GM18861 (cell line): Measurements from ENCODE around the gene ZNF526.

ENCODE experiments used
- ATAC-seq: cut with Tn5 transposase; IDR thresholded peaks from one replicate; pipeline ENCODE4 v1.9.1; 2021; ENCODE audit not compliant: unreplicated experiment

ZNF526 gene

DNA sequence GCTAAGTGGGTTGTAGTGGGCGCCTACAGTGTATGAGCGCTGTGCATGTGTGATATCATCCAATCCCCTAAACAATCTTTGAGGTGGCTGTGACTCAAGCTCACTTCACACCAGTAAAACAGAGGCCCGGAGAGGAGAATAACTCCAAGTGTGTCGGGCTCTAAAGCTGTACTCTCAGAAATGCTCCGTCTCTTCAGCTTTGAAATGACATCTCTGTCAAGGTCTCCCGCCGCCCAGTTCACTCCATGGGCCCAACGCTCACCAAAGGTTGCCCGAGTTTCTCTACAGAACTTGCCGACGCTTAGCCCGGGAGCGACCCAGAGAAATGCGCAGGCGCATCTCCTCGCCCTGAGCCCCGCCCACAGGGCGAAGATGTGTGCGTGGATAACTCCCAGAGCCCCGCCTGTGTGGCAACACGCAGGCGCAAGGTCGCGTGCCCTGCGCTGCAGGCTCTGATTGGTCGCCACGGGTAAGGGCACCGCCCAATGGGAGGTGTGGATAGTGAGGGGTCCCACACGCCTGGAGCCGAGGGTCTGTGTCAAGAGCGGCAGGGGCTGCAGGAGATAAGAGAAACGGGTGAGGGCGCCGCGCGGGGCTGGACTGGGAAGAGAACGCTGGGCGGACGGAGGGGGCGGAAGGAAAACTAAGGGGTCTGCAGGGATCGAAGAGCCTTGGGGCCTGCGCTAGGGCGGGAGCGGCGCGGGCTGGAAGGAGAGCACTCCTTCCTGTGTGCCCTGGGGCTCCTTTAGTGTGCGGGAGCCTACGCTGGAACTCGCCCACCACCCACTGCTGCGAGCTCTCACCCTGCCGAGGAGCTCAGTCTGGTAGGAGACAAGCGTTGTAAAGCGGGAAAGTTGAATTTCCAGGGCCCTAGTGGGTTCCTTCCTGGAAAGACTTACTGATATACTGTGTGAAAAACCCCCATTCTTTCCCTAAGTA lies at the start of gene ZNF526:
ZNF526 (plus strand) TSS at position 501 of the 939 bp plus-strand sequence. CDS start 4,092 bp downstream, outside the sequence.
- ATAC-seq, result peak; percentile 79

- ATAC-seq, result no peak
Observed at GRCh38 chr19:42170715-42171114, 49.4 kb upstream of the ZNF526 start.

- no peak for ATAC-seq
Observed at GRCh38 chr19:42172261-42172660, 47.9 kb upstream of the ZNF526 start.

GRCh38 chr19:42173695-42174094 lies 46.4 kb upstream of the ZNF526 start:
- ATAC-seq, result no peak

DNA sequence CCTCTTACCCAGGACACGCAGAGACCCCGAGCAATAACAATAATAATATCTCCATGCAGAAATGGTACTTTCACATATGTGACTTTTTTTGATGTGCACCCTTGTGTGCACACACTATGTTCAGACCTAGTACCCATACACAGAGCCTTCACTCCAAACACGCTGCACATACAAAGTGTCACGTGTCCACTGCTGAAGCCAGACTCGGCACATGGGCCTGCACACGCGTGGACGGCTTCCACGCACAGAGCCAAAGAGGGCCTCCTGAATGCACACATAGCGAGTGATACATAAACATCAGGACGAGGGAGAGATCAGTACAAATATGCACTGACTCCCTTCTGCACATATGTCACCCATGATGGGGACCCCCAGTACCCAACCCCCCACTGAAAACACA lies 45.9 kb upstream of the ZNF526 start:
- ATAC-seq, result no peak

GRCh38 chr19:42174958-42175734 lies 45.0 kb upstream of the ZNF526 start:
- no peak for ATAC-seq

GRCh38 chr19:42175952-42176648 lies 44.0 kb upstream of the ZNF526 start:
- no peak for ATAC-seq

DNA sequence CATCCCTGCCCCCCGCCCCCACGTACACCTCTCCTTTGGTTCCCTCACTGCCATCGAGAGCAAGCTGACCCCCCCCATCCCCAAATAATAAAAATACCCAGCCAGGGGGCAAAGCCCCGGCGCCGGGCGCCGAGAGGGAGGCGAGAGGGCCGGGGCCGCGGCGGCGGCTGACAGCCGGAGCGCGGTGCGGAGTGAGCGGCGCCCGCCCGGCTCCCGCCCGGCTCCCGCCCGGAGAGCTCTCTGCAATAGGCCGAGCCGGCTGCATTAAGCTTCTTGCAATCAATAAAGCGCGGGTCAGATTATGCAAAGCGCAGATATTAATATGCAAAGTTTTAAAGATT lies 43.5 kb upstream of the ZNF526 start:
- ATAC-seq, result no peak

DNA sequence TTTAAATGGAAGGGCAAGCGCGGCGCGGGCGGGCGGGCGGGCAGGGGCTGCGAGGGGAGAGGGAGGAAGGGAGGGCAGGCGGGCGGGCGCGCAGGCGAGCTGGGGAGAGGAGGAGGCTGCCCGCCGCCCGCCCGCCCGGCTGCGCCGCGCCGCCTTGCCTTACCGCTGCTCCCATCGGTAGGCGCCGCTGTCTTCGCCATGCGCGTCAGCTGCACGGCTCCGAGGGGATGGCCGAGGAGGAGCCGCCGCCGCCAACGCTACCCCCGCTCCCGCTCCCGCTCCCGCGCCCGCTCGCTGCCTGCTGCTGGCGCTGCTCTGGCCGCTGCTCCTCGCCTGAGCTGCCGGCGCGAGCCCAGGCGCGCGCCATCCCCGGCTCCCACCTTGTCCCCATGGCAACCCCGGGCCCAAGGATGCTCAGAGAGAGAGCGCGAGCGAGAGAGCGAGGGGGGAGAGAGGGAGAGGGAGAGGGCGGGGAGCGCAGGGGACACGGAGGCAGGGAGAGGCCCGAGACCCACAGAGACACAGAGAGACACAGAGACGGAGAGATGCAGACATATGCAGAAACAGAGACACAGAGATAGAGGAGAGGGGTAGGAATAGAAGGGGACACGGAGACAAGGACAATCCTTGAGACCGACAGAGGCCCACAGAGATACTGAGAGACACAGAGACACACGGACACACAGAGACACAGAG lies 43.0 kb upstream of the ZNF526 start:
- no peak for ATAC-seq

- no peak for ATAC-seq
Observed at GRCh38 chr19:42177686-42178019, 42.5 kb upstream of the ZNF526 start.

DNA sequence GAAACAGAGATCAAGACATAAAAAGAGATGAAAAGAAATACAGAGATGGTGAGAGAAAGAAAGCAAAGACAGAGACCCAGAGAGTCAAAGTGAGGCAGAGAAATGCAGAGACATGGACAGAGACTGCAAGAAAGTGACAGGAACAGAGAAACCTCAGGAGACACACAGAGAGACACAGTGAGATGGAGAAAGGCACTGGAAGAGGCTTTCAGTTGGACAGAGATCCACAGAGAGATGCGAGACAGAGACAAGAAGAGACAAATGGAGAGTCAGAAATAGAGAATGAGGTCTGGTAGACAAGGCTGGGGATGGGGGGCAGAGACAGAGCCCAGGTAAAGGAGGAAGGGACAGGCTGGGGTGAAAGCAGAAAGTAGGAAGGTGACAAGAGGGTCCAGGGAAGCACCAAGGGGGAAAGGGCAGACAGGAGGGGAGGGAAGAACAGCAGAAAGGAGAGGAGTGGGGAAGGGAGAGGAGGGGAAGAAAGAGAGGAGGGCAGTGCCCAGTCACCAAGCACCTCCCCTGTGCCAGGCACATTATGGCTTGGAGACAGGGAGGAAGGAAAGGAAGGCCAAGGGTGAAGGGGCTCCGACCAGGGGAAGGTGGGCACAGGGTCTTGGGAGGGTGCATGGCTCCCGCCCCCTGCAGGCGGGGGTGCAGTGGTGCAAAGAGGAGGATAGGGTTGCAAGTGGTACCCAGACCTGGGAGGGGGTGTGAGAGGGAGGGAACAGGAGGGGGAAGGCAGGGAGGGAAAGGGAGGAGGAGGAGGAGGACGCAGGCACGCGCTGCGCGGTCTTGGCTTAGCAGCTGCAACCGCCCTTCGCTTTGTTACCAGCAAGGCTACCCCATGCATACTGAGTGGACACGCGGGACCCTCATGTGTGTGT lies 41.1 kb upstream of the ZNF526 start:
- ATAC-seq, result no peak

DNA sequence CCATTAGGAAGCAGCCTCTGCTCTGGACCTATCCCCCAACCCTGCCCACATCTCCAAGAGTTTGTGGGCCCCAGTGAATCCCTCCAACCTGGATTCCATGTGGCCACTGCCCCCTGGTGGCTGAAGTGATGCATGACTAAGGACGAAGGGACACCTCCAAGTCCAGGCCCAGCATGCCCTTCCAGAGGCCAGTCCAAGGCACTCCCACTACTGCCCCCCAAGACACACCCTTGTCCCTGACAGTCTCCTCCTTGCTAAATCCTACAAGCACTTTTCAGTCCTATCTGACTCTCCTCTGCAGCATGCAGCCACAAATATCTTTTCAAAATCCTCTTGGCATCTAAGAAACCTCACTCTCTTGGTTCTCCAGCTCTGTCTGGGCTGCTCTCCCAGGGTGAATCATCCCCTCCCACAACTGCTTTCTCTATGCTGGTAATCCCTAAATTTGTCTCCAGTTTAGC lies 35.7 kb upstream of the ZNF526 start:
- no peak for ATAC-seq

DNA sequence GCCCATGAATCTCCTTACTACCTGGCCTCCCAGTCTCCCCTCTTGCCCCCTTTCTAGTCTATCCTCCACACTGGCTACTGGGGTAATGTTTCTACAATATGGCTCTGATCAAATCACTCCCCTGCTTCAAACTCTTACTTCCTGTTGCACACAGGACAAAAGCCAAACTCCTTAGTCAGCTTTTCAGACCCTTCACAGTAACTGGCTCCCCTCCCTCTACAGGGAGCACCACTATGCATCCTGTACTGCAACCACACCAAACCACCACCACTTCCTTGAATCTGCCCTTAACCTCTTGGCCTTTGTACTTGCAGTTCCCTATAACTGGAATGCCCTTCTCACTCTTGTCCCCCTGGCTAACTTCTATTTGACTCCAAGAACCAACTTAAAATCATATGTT lies 34.8 kb upstream of the ZNF526 start:
- ATAC-seq, result no peak

GRCh38 chr19:42188665-42189064 lies 31.4 kb upstream of the ZNF526 start:
- no peak for ATAC-seq

DNA sequence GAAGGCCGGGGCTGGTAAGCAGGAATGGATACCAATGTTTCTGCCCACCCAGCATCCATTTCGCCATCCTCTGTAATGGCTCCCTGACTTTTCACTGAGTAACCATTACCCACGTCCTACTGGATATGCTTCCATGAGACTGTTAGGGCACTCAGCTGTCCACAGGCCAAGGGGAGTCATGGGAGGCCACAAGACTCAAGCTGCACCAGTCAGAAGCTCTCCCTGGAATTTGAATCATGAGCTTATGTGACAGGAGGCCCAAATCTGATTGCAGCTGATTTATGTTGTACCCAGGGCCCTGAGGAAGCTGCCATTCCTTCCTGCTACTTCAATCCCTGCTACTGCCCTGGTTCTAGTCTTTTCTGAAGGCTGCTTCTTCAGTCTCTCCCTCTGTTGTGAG lies 31.0 kb upstream of the ZNF526 start:
- ATAC-seq, result no peak

DNA sequence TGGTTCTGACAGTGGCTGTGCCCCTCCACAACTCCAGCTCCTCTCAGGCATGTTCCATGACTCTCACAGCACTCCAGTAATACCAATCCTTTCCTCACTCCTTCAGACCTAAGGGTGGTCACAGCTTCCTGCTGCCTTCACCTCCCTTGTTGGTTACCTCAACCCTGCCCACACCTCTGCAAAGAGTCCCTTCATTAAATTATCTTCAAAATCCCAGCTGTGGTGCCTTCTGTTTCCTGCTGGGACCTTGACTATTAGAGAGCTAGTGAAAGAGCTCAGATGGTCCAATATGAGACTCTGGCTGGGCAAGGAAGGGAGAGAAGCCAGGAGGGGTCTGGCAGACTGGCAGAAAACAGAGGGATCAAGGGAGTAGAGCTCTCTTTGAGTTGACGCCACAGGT lies 28.8 kb upstream of the ZNF526 start:
- no peak for ATAC-seq

GRCh38 chr19:42191855-42192254 lies 28.3 kb upstream of the ZNF526 start:
- no peak for ATAC-seq

DNA sequence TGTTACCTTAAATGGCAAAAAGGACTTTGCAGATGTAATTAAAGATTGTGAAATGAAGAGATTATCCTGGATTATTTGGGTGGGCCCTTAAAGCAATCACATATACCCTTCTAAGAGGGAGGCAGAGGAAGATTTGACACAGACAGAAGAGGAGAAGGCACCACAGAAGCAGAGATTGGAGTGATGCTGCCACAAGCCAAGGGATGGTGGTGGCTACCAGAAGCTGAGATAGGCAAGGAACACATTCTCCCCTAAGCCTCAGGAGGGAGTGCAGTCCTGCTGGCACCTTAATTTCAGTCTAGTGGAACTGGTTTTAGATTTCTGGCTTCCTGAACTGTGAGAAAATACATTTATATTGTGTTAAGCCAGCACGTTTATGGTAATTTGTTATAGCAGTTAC lies 26.8 kb upstream of the ZNF526 start:
- ATAC-seq, result no peak

DNA sequence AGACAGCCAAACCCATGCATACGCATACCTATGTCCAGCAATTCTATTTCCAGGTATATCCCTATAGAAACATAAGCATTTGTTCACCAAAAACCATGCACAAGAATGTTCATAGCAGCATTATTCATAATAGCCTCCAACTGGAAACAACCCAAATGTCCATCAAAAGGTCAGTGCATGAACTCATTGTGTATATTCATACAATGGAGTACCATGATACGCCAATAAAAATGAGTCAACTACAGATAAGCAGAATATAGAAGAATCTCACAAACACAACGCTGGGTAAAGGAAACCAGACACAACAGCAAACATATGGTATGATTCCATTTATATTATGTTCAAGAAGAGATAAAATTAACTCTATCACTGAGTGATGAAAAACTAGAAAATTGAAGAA lies 26.4 kb upstream of the ZNF526 start:
- no peak for ATAC-seq
